Kidney (tissue), 14 donors: ENCODE data around the gene PCDHGA12. TPM values are rescaled to one million over a fixed set of nuclear protein-coding genes. Genes with fewer than 3 reads are reported as not detected.
"Not testable (repeated sequence)": the region's sequence is repeated elsewhere in the genome, so short reads cannot be mapped to it uniquely, and the experiment has no call there.

Experiments used
- DNase-seq, 5 donors: peaks; one replicate each; pipeline ENCODE4 v3.0.0-alpha.2; 2013 to 2020
- FAIRE-seq: peaks from 2 replicates; lab custom pipeline; 2012; peaks lifted over from hg19 to GRCh38; lab: Jason Lieb, UNC
- H3K27ac ChIP-seq, 2 donors: one replicate each; pipeline ENCODE4 v1.7.0; 2013; ENCODE audit warnings: low read depth in 2 of 2, low read length in 2 of 2, inconsistent platforms in 1 of 2
- H3K27me3 ChIP-seq: one replicate; pipeline ENCODE4 v1.7.1; 2013; ENCODE audit warnings: low read length, inconsistent platforms; ENCODE audit not compliant: control insufficient read depth, insufficient read depth
- H3K36me3 ChIP-seq, 3 donors: one replicate each; pipeline versions ENCODE4 v1.7.0 to v1.7.1; 2013; ENCODE audit warnings: low read length in 3 of 3, control low read depth in 1 of 3, inconsistent platforms in 1 of 3; ENCODE audit not compliant: insufficient read depth in 3 of 3, control insufficient read depth in 2 of 3
- H3K4me1 ChIP-seq, 3 donors: one replicate each; pipeline versions ENCODE4 v1.7.0 to v1.7.1; 2013; ENCODE audit warnings: low read length in 3 of 3, inconsistent platforms in 1 of 3, low read depth in 1 of 3; ENCODE audit not compliant: control insufficient read depth in 2 of 3, insufficient read depth in 2 of 3
- H3K4me3 ChIP-seq, 3 donors: one replicate each; pipeline versions ENCODE4 v1.7.0 to v1.8.1; 2013; ENCODE audit warnings: low read length in 3 of 3, control low read depth in 1 of 3, inconsistent platforms in 1 of 3
- H3K9ac ChIP-seq, 3 donors: one replicate each; pipeline versions ENCODE4 v1.7.0 to v1.7.1; 2013; ENCODE audit warnings: low read length in 3 of 3, control low read depth in 1 of 3, inconsistent platforms in 1 of 3
- H3K9me3 ChIP-seq, 3 donors: one replicate each; pipeline versions ENCODE4 v1.7.0 to v1.7.1; 2013; ENCODE audit warnings: low read length in 3 of 3, control low read depth in 1 of 3, inconsistent platforms in 1 of 3; ENCODE audit not compliant: control insufficient read depth in 2 of 3, insufficient read depth in 1 of 3
- intact Hi-C: fragments of 100-400 bp; cut with DNase I; formaldehyde crosslinking; loops from one replicate; pipeline ENCODE4 v1.11.1; 2022
- polyA plus RNA-seq: library from polyadenylated mRNA; stranded (reverse); fragments of 350-450 nt; fragmentation: Illumina TruSeq; extraction: RNeasy Lipid Tissue Mini Kit (QIAGEN cat#74804); gene quantifications from one replicate; pipeline ENCODE4 v1.2.3, GENCODE V29; 2014; ENCODE audit warnings: low read depth, low replicate concordance; ENCODE audit not compliant: insufficient read depth
- total RNA-seq: library from RNA; stranded (reverse); fragmentation: NEBNext Ultra II Directional; extraction: Animal tissue kit (Norgen Biotek cat#: 25700); gene quantifications from one replicate; pipeline ENCODE4 v1.2.1, GENCODE V29; 2021
- TF ChIP-seq, protein P1 (sequence below): IDR thresholded peaks from 3 replicates; pipeline ENCODE4 v1.5.1; 2012; ENCODE audit warnings: mild to moderate bottlenecking, moderate library complexity, borderline replicate concordance; ENCODE audit not compliant: insufficient read depth; ENCODE audit errors: extremely low read depth
- donor health status: control.
- donor health status: control.
- donor health status: control.
- donor health status: control.
- donor health status: control.
- donor health status: DM: yes; HTN: yes; CAD: no.
- donor health status: Normal renal cell carcinoma (clear cell type).

PCDHGA12 gene
- total and polyA plus RNA-seq, 2 donors from 2014 or later, result 0.24 to 4.0 TPM

GRCh38 chr5:141384471-141385267 is 45.6 kb upstream of the PCDHGA12 start:
- Histone ChIP-seq H3K9ac (no peak overlapping the region), H3K27me3 (no peaks in the 10 kb centered on the region), H3K27ac (no peak overlapping the region), H3K36me3 (no peaks in the 10 kb centered on the region), H3K4me1 (no peaks in the 10 kb centered on the region), H3K9me3 (peaks cover 6 to 65% (median 17%) of the 10 kb centered on the region in 3 donors), H3K4me3 (no peak overlapping the region)
- intact Hi-C loops, result no loop called here
- TF ChIP-seq, protein P1, sequence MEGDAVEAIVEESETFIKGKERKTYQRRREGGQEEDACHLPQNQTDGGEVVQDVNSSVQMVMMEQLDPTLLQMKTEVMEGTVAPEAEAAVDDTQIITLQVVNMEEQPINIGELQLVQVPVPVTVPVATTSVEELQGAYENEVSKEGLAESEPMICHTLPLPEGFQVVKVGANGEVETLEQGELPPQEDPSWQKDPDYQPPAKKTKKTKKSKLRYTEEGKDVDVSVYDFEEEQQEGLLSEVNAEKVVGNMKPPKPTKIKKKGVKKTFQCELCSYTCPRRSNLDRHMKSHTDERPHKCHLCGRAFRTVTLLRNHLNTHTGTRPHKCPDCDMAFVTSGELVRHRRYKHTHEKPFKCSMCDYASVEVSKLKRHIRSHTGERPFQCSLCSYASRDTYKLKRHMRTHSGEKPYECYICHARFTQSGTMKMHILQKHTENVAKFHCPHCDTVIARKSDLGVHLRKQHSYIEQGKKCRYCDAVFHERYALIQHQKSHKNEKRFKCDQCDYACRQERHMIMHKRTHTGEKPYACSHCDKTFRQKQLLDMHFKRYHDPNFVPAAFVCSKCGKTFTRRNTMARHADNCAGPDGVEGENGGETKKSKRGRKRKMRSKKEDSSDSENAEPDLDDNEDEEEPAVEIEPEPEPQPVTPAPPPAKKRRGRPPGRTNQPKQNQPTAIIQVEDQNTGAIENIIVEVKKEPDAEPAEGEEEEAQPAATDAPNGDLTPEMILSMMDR, result no peak
- FAIRE-seq, result no peak
- DNase-seq, result peak in 1 of 5 donors; percentile 61

- H3K27ac ChIP-seq, intact Hi-C loops, H3K9ac ChIP-seq, FAIRE-seq, H3K27me3 ChIP-seq, H3K36me3 ChIP-seq, H3K4me1 ChIP-seq: not testable (repeated sequence)
- Histone ChIP-seq H3K4me3 (peak within 1 kb of the TSS in 2 of 3 donors; percentile 23 to 25), H3K9me3 (peaks cover 4 to 85% (median 19%) of the 10 kb centered on the region in 3 donors)
- peak in 3 of 5 donors; percentile 29 to 48 (median 33) for DNase-seq
- TF ChIP-seq, protein P1, result peak; percentile 28
These were observed 42.6 kb upstream of the PCDHGA12 start, which contains the start of gene PCDHGB4 for GRCh38 chr5:141387557-141388311. PCDHGB4 (plus strand) TSS chr5:141387698; CDS start chr5:141387885, 187 bp downstream.

DNA sequence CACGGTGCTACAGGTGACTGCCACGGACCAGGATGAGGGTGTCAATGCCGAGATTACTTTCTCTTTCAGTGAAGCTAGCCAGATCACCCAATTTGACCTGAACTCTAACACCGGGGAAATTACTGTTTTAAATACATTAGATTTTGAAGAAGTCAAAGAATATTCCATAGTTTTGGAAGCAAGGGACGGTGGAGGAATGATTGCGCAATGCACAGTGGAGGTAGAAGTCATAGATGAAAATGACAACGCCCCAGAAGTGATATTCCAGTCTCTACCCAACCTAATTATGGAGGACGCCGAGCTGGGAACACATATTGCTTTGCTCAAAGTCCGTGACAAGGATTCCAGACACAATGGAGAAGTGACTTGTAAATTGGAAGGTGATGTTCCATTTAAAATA is 41.6 kb upstream of the PCDHGA12 start:
- Histone ChIP-seq H3K9ac (no peak overlapping the region), H3K27ac (no peak overlapping the region), H3K4me1 (no peaks in the 10 kb centered on the region), H3K4me3 (peak overlapping the region in 2 of 3 donors; percentile 23 to 25), H3K36me3 (no peaks in the 10 kb centered on the region), H3K27me3 (no peaks in the 10 kb centered on the region), H3K9me3 (peaks cover 4 to 84% (median 19%) of the 10 kb centered on the region in 3 donors)
- FAIRE-seq, result no peak
- no peak for DNase-seq
- intact Hi-C loops, result no loop called here
- TF ChIP-seq, protein P1, result no peak
